SK-N-SH (cell line): ENCODE data around the gene SYNPR. TPM values are rescaled to one million over a fixed set of nuclear protein-coding genes. Genes with fewer than 3 reads are reported as not detected.
A peak's percentile ranks its signal among the peaks of the same experiment; 100 is the strongest.

Experiments
- CTCF ChIA-PET: fragments of 300-600, 350-600 bp; formaldehyde crosslinking; extraction: SDS; loops from one replicate; lab custom pipeline; 2021; lab: Yijun Ruan, JAX
- POLR2A ChIA-PET: fragments of 350-600 bp; sonication (Branson Sonifier 250); formaldehyde crosslinking; extraction: SDS; loops from one replicate; lab custom pipeline; 2020; ENCODE audit warnings: antibody characterized with exemption, inconsistent platforms; lab: Yijun Ruan, JAX
- DNase-seq: peaks from one replicate; pipeline ENCODE4 v3.0.0; 2012
- H2AFZ ChIP-seq: fragments of 200-600 bp; sonication (generic); 2 replicates; pipeline ENCODE4 v1.8.1; 2016; ENCODE audit warnings: antibody characterized with exemption, mild to moderate bottlenecking, low read depth
- H3F3A ChIP-seq: fragments of 200-600 bp; sonication (generic); replicated peaks from 2 replicates; pipeline ENCODE3; 2016; ENCODE audit warnings: antibody characterized with exemption, mild to moderate bottlenecking; ENCODE audit not compliant: insufficient read depth
- H3K27ac ChIP-seq, 2 experiments: fragments of 200-500 bp in 1 of 2; fragments of 200-600 bp in 1 of 2; sonication (Bioruptor generic) in 1 of 2; sonication (generic), shearing (Covaris generic) in 1 of 2; 2 replicates each; pipeline versions ENCODE4 v1.5.1 to v1.6.1; 2014 to 2016; ENCODE audit warnings: low read depth in 2 of 2, inconsistent platforms in 1 of 2, low read length in 1 of 2, mild to moderate bottlenecking in 1 of 2, mixed read lengths in 1 of 2
- H3K27me3 ChIP-seq: fragments of 200-600 bp; sonication (generic), shearing (Covaris generic); 2 replicates; pipeline ENCODE4 v1.6.1; 2016; ENCODE audit warnings: mixed run types; ENCODE audit not compliant: insufficient read depth
- H3K36me3 ChIP-seq, 2 experiments: fragments of 200-500 bp in 1 of 2; fragments of 200-600 bp in 1 of 2; sonication (Bioruptor generic) in 1 of 2; sonication (generic) in 1 of 2; replicated peaks in 1 of 2; 2 replicates each; pipeline versions ENCODE3 to v1.5.1; 2014 to 2016; ENCODE audit warnings: low read length in 1 of 2, mild to moderate bottlenecking in 1 of 2; ENCODE audit not compliant: insufficient read depth in 2 of 2, control insufficient read depth in 1 of 2
- H3K4me1 ChIP-seq, 2 experiments: fragments of 200-500 bp in 1 of 2; fragments of 200-600 bp in 1 of 2; sonication (Bioruptor generic) in 1 of 2; sonication (generic), shearing (Covaris generic) in 1 of 2; 2 replicates each; pipeline versions ENCODE4 v1.5.1 to v1.6.1; 2014 to 2016; ENCODE audit warnings: low read depth in 1 of 2, low read length in 1 of 2, mixed run types in 1 of 2; ENCODE audit not compliant: insufficient read depth in 2 of 2, control insufficient read depth in 1 of 2
- H3K4me2 ChIP-seq: fragments of 200-600 bp; sonication (generic), shearing (Covaris generic); 2 replicates; pipeline ENCODE4 v1.6.1; 2017; ENCODE audit warnings: mixed run types
- H3K4me3 ChIP-seq, 2 experiments: fragments of 200-500 bp in 1 of 2; fragments of 200-600 bp in 1 of 2; sonication (Bioruptor generic) in 1 of 2; sonication (generic), shearing (Covaris generic) in 1 of 2; 2 replicates each; pipeline versions ENCODE4 v1.5.1 to v1.8.1; 2014 to 2016; ENCODE audit warnings: low read depth in 2 of 2, inconsistent platforms in 1 of 2, low read length in 1 of 2, mild to moderate bottlenecking in 1 of 2, mixed read lengths in 1 of 2, moderate library complexity in 1 of 2
- H3K79me2 ChIP-seq: fragments of 200-600 bp; sonication (generic); 2 replicates; pipeline ENCODE4 v1.8.1; 2017; ENCODE audit warnings: mild to moderate bottlenecking; ENCODE audit not compliant: insufficient read depth
- H3K9ac ChIP-seq: fragments of 200-600 bp; sonication (generic); 2 replicates; pipeline ENCODE4 v1.6.1; 2017; ENCODE audit warnings: mixed run types
- H3K9me2 ChIP-seq: fragments of 200-600 bp; sonication (generic); 2 replicates; pipeline ENCODE4 v1.6.1; 2017; ENCODE audit warnings: mixed run types
- H3K9me3 ChIP-seq: fragments of 200-600 bp; sonication (generic); 2 replicates; pipeline ENCODE4 v1.6.1; 2017; ENCODE audit warnings: mixed run types, mild to moderate bottlenecking, moderate library complexity
- H4K20me1 ChIP-seq: fragments of 200-600 bp; sonication (generic); 2 replicates; pipeline ENCODE4 v1.6.1; 2017; ENCODE audit warnings: mild to moderate bottlenecking, mixed run types; ENCODE audit not compliant: insufficient read depth
- CHD2 ChIP-seq: fragments of 150-350 bp; IDR thresholded peaks from 2 replicates; pipeline ENCODE4 v1.6.1; 2018; ENCODE audit warnings: low read length; ENCODE audit not compliant: partially characterized antibody
- EP300 ChIP-seq, 2 experiments: IDR thresholded peaks; 2 replicates each; pipeline versions ENCODE4 v1.4.0 to v1.6.1; 2012; ENCODE audit warnings: borderline replicate concordance in 1 of 2, low read depth in 1 of 2, low read length in 1 of 2
- EZH2phosphoT487 ChIP-seq: fragments of 200-600 bp; sonication (generic); IDR thresholded peaks from 2 replicates; pipeline ENCODE4 v1.6.1; 2017; ENCODE audit warnings: low read depth, mixed run types, mild to moderate bottlenecking, antibody characterized with exemption, moderate library complexity, borderline replicate concordance
- FOSL2 ChIP-seq: IDR thresholded peaks from 2 replicates; pipeline ENCODE4 v1.4.0; 2012; ENCODE audit warnings: low read depth, mild to moderate bottlenecking, moderate library complexity, borderline replicate concordance
- FOXM1 ChIP-seq: IDR thresholded peaks from 2 replicates; pipeline ENCODE4 v1.4.0; 2012; ENCODE audit warnings: low read depth, mild to moderate bottlenecking
- GATA2 ChIP-seq: sonication (generic); formaldehyde crosslinking; IDR thresholded peaks from 2 replicates; pipeline ENCODE4 v1.5.0; 2020; ENCODE audit warnings: mild to moderate bottlenecking, missing genetic modification reagents
- MEF2A ChIP-seq: IDR thresholded peaks from 2 replicates; pipeline ENCODE4 v1.4.0; 2012; ENCODE audit warnings: low read depth, borderline replicate concordance
- NFIC ChIP-seq: IDR thresholded peaks from 2 replicates; pipeline ENCODE4 v1.4.0; 2012; ENCODE audit warnings: borderline replicate concordance
- NRF1 ChIP-seq: IDR thresholded peaks from 2 replicates; pipeline ENCODE4 v1.6.1; 2012; ENCODE audit warnings: low read depth, mild to moderate bottlenecking, low read length
- POLR2AphosphoS5 ChIP-seq: IDR thresholded peaks from 2 replicates; pipeline ENCODE4 v1.6.1; 2012; ENCODE audit warnings: low read depth, low read length
- RAD21 ChIP-seq: IDR thresholded peaks from 2 replicates; pipeline ENCODE4 v1.6.1; 2012; ENCODE audit warnings: mild to moderate bottlenecking, low read length
- RCOR1 ChIP-seq: fragments of 150-350 bp; IDR thresholded peaks from 2 replicates; pipeline ENCODE4 v1.6.1; 2017; ENCODE audit warnings: antibody characterized with exemption, low read length
- RXRA ChIP-seq: IDR thresholded peaks from 2 replicates; pipeline ENCODE4 v1.4.0; 2012; ENCODE audit warnings: low read depth, mild to moderate bottlenecking, borderline replicate concordance
- SIN3A ChIP-seq: IDR thresholded peaks from 2 replicates; pipeline ENCODE4 v1.6.1; 2012; ENCODE audit warnings: low read depth, mild to moderate bottlenecking, low read length, moderate library complexity, borderline replicate concordance
- SMC3 ChIP-seq: IDR thresholded peaks from 2 replicates; pipeline ENCODE4 v1.6.1; 2012; ENCODE audit warnings: low read depth, low read length, improper control_type of control experiment
- TCF12 ChIP-seq: IDR thresholded peaks from 2 replicates; pipeline ENCODE4 v1.4.0; 2012
- USF1 ChIP-seq: IDR thresholded peaks from 2 replicates; pipeline ENCODE4 v1.4.0; 2012; ENCODE audit warnings: low read depth, borderline replicate concordance
- USF2 ChIP-seq: fragments of 150-350 bp; IDR thresholded peaks from 2 replicates; pipeline ENCODE4 v1.6.1; 2017; ENCODE audit warnings: antibody characterized with exemption, low read length, low read depth, borderline replicate concordance
- WGBS: methylation state at CpG from one replicate; pipeline ENCODE4 v1.1.6; 2017; ENCODE audit warnings: low lambda C conversion rate; 5-methylcytosine and 5-hydroxymethylcytosine counted together
- polyA plus RNA-seq, 3 experiments: library from polyadenylated mRNA; depleted of rRNA; stranded (reverse); fragments of >200 nt; gene quantifications; 2 replicates each; pipeline ENCODE4 v1.2.3, GENCODE V29; 2012
- TF ChIP-seq, protein P1 (sequence below): fragments of 200-600 bp; sonication (generic); IDR thresholded peaks from 2 replicates; pipeline ENCODE4 v1.6.1; 2017; ENCODE audit warnings: antibody characterized with exemption, mild to moderate bottlenecking, moderate library complexity
- TF ChIP-seq, protein P2 (sequence below): IDR thresholded peaks from 2 replicates; pipeline ENCODE4; 2012

The SYNPR gene
- polyA plus RNA-seq, 1 of the 3 experiments (the other 2 are of a cell fraction) = not detected

DNA sequence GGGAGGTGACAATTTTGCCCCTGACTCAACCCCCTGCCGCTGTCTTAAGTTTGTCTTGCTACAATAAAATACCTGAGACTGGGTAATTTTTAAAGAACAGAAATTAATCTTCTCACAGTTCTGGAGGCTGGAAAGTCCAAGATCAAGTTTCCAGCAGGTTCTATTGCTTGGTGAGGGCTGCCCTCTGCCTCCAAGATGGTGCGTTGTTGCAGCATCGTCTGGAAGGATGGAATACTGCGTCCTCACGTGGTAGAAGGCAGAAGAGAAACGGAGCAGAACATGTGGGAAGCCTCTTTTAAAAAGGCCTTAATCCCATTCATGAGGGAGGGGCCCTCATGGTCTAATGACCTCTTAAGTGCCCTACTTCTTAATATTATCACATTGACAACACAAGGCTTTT, 287.1 kb downstream of the SYNPR start:
- Histone ChIP-seq H3K4me3 (no peak overlapping the region), H3K9me3 (no peaks in the 10 kb centered on the region; the same call in 1 of the 2 replicates), H3K36me3 (no peaks in the 10 kb centered on the region), H3K27me3 (no peaks in the 10 kb centered on the region), H4K20me1 (no peaks in the 10 kb centered on the region), H3K9me2 (no peaks in the 10 kb centered on the region), H3K4me2 (no peak overlapping the region), H3K79me2 (no peaks in the 10 kb centered on the region), H3K9ac (no peak overlapping the region)
- ChIA-PET POLR2A (no interaction called here), CTCF (interaction anchor here (1.0 kb wide), 1 partner anchor 214 kb away, joined by 4 read pairs; no protein-coding TSS in a partner anchor)
- no peak for DNase-seq
- 67% methylated on average over 6 of the region's 6 CpGs for WGBS
- TF ChIP-seq USF1 (no peak), SIN3A (no peak), RAD21 (peak; percentile 43), POLR2AphosphoS5 (no peak)
- TF ChIP-seq, protein P1, sequence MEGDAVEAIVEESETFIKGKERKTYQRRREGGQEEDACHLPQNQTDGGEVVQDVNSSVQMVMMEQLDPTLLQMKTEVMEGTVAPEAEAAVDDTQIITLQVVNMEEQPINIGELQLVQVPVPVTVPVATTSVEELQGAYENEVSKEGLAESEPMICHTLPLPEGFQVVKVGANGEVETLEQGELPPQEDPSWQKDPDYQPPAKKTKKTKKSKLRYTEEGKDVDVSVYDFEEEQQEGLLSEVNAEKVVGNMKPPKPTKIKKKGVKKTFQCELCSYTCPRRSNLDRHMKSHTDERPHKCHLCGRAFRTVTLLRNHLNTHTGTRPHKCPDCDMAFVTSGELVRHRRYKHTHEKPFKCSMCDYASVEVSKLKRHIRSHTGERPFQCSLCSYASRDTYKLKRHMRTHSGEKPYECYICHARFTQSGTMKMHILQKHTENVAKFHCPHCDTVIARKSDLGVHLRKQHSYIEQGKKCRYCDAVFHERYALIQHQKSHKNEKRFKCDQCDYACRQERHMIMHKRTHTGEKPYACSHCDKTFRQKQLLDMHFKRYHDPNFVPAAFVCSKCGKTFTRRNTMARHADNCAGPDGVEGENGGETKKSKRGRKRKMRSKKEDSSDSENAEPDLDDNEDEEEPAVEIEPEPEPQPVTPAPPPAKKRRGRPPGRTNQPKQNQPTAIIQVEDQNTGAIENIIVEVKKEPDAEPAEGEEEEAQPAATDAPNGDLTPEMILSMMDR = no peak; the same call in 1 of the 2 replicates
- TF ChIP-seq, all 33 proteins: peak for 1
- Histone ChIP-seq H3F3A (no peaks in the 10 kb centered on the region), H3K27ac (no peak overlapping the region), H3K4me1 (no peaks in the 10 kb centered on the region), H2AFZ (no peak overlapping the region)

GRCh38 chr3:63571682-63572081, 293.6 kb downstream of the SYNPR start:
- ChIA-PET CTCF (no interaction called here), POLR2A (no interaction called here)
- H3K9ac ChIP-seq = no peak overlapping the region
- no peak overlapping the region for H3K4me3 ChIP-seq
- 42% methylated on average over 3 of the region's 3 CpGs for WGBS
- H2AFZ ChIP-seq = no peak overlapping the region
- no peaks in the 10 kb centered on the region for H3K4me1 ChIP-seq
- no peaks in the 10 kb centered on the region for H3K36me3 ChIP-seq
- no peaks in the 10 kb centered on the region for H3K79me2 ChIP-seq
- no peaks in the 10 kb centered on the region; the same call in 1 of the 2 replicates for H3K9me3 ChIP-seq
- no peaks in the 10 kb centered on the region for H3K9me2 ChIP-seq
- H3F3A ChIP-seq = no peaks in the 10 kb centered on the region
- no peak overlapping the region for H3K27ac ChIP-seq
- no peak for DNase-seq
- no peaks in the 10 kb centered on the region for H4K20me1 ChIP-seq
- H3K4me2 ChIP-seq = no peak overlapping the region
- no peaks in the 10 kb centered on the region for H3K27me3 ChIP-seq
- TF ChIP-seq USF1 (no peak), MEF2A (no peak), EZH2phosphoT487 (no peak), EP300 (IDR thresholded peaks at IDR 0.05; ENCODE audit: borderline replicate concordance in 1 of 2, low read depth in 1 of 2, low read length in 1 of 2) (no peak), NRF1 (no peak), USF2 (no peak), CHD2 (no peak), RCOR1 (no peak), RXRA (no peak), SIN3A (no peak), FOSL2 (no peak), GATA2 (no peak), TCF12 (no peak), SMC3 (no peak), NFIC (no peak), FOXM1 (no peak)
- TF ChIP-seq, protein P2, sequence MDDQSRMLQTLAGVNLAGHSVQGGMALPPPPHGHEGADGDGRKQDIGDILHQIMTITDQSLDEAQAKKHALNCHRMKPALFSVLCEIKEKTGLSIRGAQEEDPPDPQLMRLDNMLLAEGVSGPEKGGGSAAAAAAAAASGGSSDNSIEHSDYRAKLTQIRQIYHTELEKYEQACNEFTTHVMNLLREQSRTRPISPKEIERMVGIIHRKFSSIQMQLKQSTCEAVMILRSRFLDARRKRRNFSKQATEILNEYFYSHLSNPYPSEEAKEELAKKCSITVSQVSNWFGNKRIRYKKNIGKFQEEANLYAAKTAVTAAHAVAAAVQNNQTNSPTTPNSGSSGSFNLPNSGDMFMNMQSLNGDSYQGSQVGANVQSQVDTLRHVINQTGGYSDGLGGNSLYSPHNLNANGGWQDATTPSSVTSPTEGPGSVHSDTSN = no peak
- TF ChIP-seq, protein P1 = no peak
